Measurements from ENCODE around the gene TMSB4X. TPM values are rescaled to one million over a fixed set of nuclear protein-coding genes. Genes with fewer than 3 reads are reported as not detected.

TMSB4X gene
- total and polyA plus RNA-seq, 3 donors from 2014 or later: 384 to 1,448 (median 669) TPM

- Histone ChIP-seq H3K4me3 (no peak overlapping the region), H3K9me3 (no peaks in the 10 kb centered on the region), H3K27me3 (no peaks in the 10 kb centered on the region), H3K27ac (no peak overlapping the region), H3K4me1 (no peaks in the 10 kb centered on the region), H3K36me3 (ENCODE audit: low read depth, missing control alignments) (no peaks in the 10 kb centered on the region)
- intact Hi-C loops (cut with DNase I; ENCODE audit: low total_unique reads): no loop called here
- TF ChIP-seq CTCF (IDR thresholded peaks at IDR 0.05) (no peak), POLR2A (IDR thresholded peaks at IDR 0.05) (no peak)
- WGBS, 2 donors: 97 to 100% methylated on average over 3 to 6 of the region's 6 CpGs
- DNase-seq: no peak
Measured at GRCh38 chrX:12987340-12987739, 12.4 kb downstream of the TMSB4X start.

- no peaks in the 10 kb centered on the region for H3K36me3 ChIP-seq (ENCODE audit: low read depth, missing control alignments)
- H3K27ac ChIP-seq: no peak overlapping the region
- H3K9me3 ChIP-seq: no peaks in the 10 kb centered on the region
- H3K27me3 ChIP-seq: no peaks in the 10 kb centered on the region
- 94 to 97% methylated on average over 8 of the region's 8 CpGs for WGBS, 2 donors
- intact Hi-C loops (cut with DNase I; ENCODE audit: low total_unique reads): no loop called here
- no peaks in the 10 kb centered on the region for H3K4me1 ChIP-seq
- TF ChIP-seq CTCF (IDR thresholded peaks at IDR 0.05) (no peak), POLR2A (IDR thresholded peaks at IDR 0.05) (no peak)
- DNase-seq: no peak
- H3K4me3 ChIP-seq: no peak overlapping the region
Measured at GRCh38 chrX:12987900-12988594, 13.1 kb downstream of the TMSB4X start.

- Histone ChIP-seq H3K9me3 (no peaks in the 10 kb centered on the region), H3K27ac (no peak overlapping the region), H3K27me3 (no peaks in the 10 kb centered on the region), H3K4me3 (no peak overlapping the region), H3K36me3 (ENCODE audit: low read depth, missing control alignments) (no peaks in the 10 kb centered on the region), H3K4me1 (no peaks in the 10 kb centered on the region)
- 47 to 82% methylated on average over 7 of the region's 7 CpGs for WGBS, 2 donors
- DNase-seq: no peak
- TF ChIP-seq CTCF (IDR thresholded peaks at IDR 0.05) (no peak), POLR2A (IDR thresholded peaks at IDR 0.05) (no peak)
- intact Hi-C loops (cut with DNase I; ENCODE audit: low total_unique reads): no loop called here
Measured at GRCh38 chrX:12988797-12989196, 13.9 kb downstream of the TMSB4X start.

- Histone ChIP-seq H3K27me3 (no peaks in the 10 kb centered on the region), H3K36me3 (ENCODE audit: low read depth, missing control alignments) (no peaks in the 10 kb centered on the region), H3K9me3 (no peaks in the 10 kb centered on the region), H3K4me1 (no peaks in the 10 kb centered on the region), H3K4me3 (no peak overlapping the region), H3K27ac (no peak overlapping the region)
- intact Hi-C loops (cut with DNase I; ENCODE audit: low total_unique reads): no loop called here
- no peak for TF ChIP-seq CTCF (IDR thresholded peaks at IDR 0.05)
- no peak for TF ChIP-seq POLR2A (IDR thresholded peaks at IDR 0.05)
- 67 to 69% methylated on average over 3 of the region's 3 CpGs for WGBS, 2 donors
- no peak for DNase-seq
Measured at GRCh38 chrX:12989461-12989860, 14.6 kb downstream of the TMSB4X start.

- no peak overlapping the region for H3K27ac ChIP-seq
- no peak for DNase-seq
- no peak overlapping the region for H3K4me3 ChIP-seq
- H3K9me3 ChIP-seq: no peaks in the 10 kb centered on the region
- 78 to 100% methylated on average over 1 to 3 of the region's 3 CpGs for WGBS, 2 donors
- no peaks in the 10 kb centered on the region for H3K36me3 ChIP-seq (ENCODE audit: low read depth, missing control alignments)
- H3K4me1 ChIP-seq: no peaks in the 10 kb centered on the region
- intact Hi-C loops (cut with DNase I; ENCODE audit: low total_unique reads): no loop called here
- TF ChIP-seq POLR2A (IDR thresholded peaks at IDR 0.05) (no peak), CTCF (IDR thresholded peaks at IDR 0.05) (no peak)
- no peaks in the 10 kb centered on the region for H3K27me3 ChIP-seq
Measured at GRCh38 chrX:12991575-12991974, 16.7 kb downstream of the TMSB4X start.

All from testis (tissue), 3 donors.